ENCODE data around the gene TRABD2B. TPM values are rescaled to one million over a fixed set of nuclear protein-coding genes. Genes with fewer than 3 reads are reported as not detected.

Gene TRABD2B
- total and polyA plus RNA-seq, 2 experiments from 2014 or later, result 1.6 to 2.0 TPM

GRCh38 chr1:47711848-47712492, 285.2 kb downstream of the TRABD2B start:
- Histone ChIP-seq H3F3A (replicated peaks; ENCODE audit: low read depth) (no peaks in the 10 kb centered on the region), H3K27ac (ENCODE audit: low read depth) (no peak overlapping the region), H3K4me1 (ENCODE audit: insufficient read depth) (peaks cover 23% of the 10 kb centered on the region), H3K4me3 (no peak overlapping the region), H3K36me3 (ENCODE audit: insufficient read depth) (no peaks in the 10 kb centered on the region), H3K79me2 (replicated peaks; ENCODE audit: insufficient read depth) (no peaks in the 10 kb centered on the region), H3K9me2 (ENCODE audit: insufficient read depth) (no peaks in the 10 kb centered on the region), H2AFZ (no peak overlapping the region), H3K27me3 (ENCODE audit: insufficient read depth) (peaks cover 90% of the 10 kb centered on the region), H4K20me1 (replicated peaks; ENCODE audit: insufficient read depth) (no peaks in the 10 kb centered on the region; the same call in 1 of the 2 replicates), H3K4me2 (no peak overlapping the region)
- H3K4me3 Mint-ChIP-seq, result no peak overlapping the region; the same call in 2 of the 3 replicates
- peaks cover 31% of the 10 kb centered on the region for H3K4me1 Mint-ChIP-seq
- H3K27ac Mint-ChIP-seq, result no peak overlapping the region
- H3K9me3 Mint-ChIP-seq, result no peaks in the 10 kb centered on the region; the same call in 2 of the 3 replicates
- peaks cover 80% of the 10 kb centered on the region for H3K27me3 Mint-ChIP-seq (ENCODE audit: insufficient read depth, low read depth, poor library complexity)
- H3K36me3 Mint-ChIP-seq (ENCODE audit: low read depth), result no peaks in the 10 kb centered on the region
- DNase-seq (ENCODE audit: low spot score), result no peak
- TF ChIP-seq ETS1 (IDR thresholded peaks at IDR 0.05), result no peak
- no peak for TF ChIP-seq JUNB (IDR thresholded peaks at IDR 0.05; ENCODE audit: unreplicated experiment)
- no peak for TF ChIP-seq STAT1 (IDR thresholded peaks at IDR 0.05; ENCODE audit: unreplicated experiment)
- no peak for TF ChIP-seq ZNF462 (CRISPR knock-in tag; IDR thresholded peaks at IDR 0.05)
- no peak for TF ChIP-seq ZNF114 (CRISPR knock-in tag; IDR thresholded peaks at IDR 0.05)
- no peak for TF ChIP-seq POLR2AphosphoS5 (IDR thresholded peaks at IDR 0.05; ENCODE audit: low read depth)
- no peak for TF ChIP-seq EZH2phosphoT487 (IDR thresholded peaks at IDR 0.05; ENCODE audit: unreplicated experiment)
- TF ChIP-seq EZH2 (IDR thresholded peaks at IDR 0.05; ENCODE audit: low read depth, unreplicated experiment), result no peak
- no peak for TF ChIP-seq REST (IDR thresholded peaks at IDR 0.05; ENCODE audit: unreplicated experiment)
- TF ChIP-seq CTCF (conservative IDR thresholded peaks at IDR 0.05; ENCODE audit: low read depth in 2 of 2), result no peak
- TF ChIP-seq NANOG (IDR thresholded peaks at IDR 0.05; ENCODE audit: borderline replicate concordance), result no peak
- TF ChIP-seq ZNF331 (CRISPR knock-in tag; IDR thresholded peaks at IDR 0.05; ENCODE audit: low read depth), result no peak
- no peak for ATAC-seq
